HepG2 (cell line): ENCODE data around the gene FAM76A. TPM values are rescaled to one million over a fixed set of nuclear protein-coding genes. Genes with fewer than 3 reads are reported as not detected.

Experiments used
- ATAC-seq: fragments of 200-7000 bp; cut with Tn5 transposase; 3 replicates; pipeline ENCODE4 v1.9.1; 2020; ENCODE audit warnings: mild to moderate bottlenecking, moderate library complexity
- BruUV-seq: library from RNA; stranded (reverse); fragments of 400-500 nt; replicated peaks from 2 replicates; lab custom pipeline; 2021; lab: Mats Ljungman, UMichigan
- CTCF ChIA-PET: fragments of 300-600 bp; formaldehyde crosslinking; extraction: SDS; loops from one replicate; lab custom pipeline; 2021; ENCODE audit warnings: low total read pairs, inconsistent platforms, low intra/inter-chr PET ratio; lab: Yijun Ruan, JAX
- POLR2A ChIA-PET: fragments of 350-600 bp; sonication (Branson Sonifier 250); formaldehyde crosslinking; loops from one replicate; lab custom pipeline; 2020; ENCODE audit warnings: antibody characterized with exemption, inconsistent platforms; lab: Yijun Ruan, JAX
- DNase-seq: peaks from one replicate; pipeline ENCODE4 v3.0.0-alpha.2; 2015; ENCODE audit warnings: low spot score
- FAIRE-seq: peaks from 3 replicates; lab custom pipeline; 2011; peaks lifted over from hg19 to GRCh38; lab: Jason Lieb, UNC
- H2AFZ ChIP-seq: one replicate; pipeline ENCODE4 v1.6.1; 2011; ENCODE audit warnings: low read length, inconsistent platforms
- H3K27ac ChIP-seq: fragments of 300-600 bp; 3 replicates; pipeline ENCODE4 v1.8.0; 2011; ENCODE audit warnings: mixed run types, mild to moderate bottlenecking, mixed read lengths, low read length, inconsistent platforms; ENCODE audit not compliant: insufficient read depth; ENCODE audit errors: extremely low read length
- H3K27me3 ChIP-seq, 2 experiments: fragments of 200-600 bp in 1 of 2; 2 replicates in 1 of 2; 3 replicates in 1 of 2; pipeline versions ENCODE4 v1.6.0 to v1.8.0; 2011; ENCODE audit warnings: low read length in 2 of 2, mild to moderate bottlenecking in 2 of 2, moderate library complexity in 2 of 2, inconsistent platforms in 1 of 2; ENCODE audit not compliant: insufficient read depth in 2 of 2, control insufficient read depth in 1 of 2
- H3K36me3 ChIP-seq, 2 experiments: fragments of 200-600 bp in 1 of 2; replicated peaks in 1 of 2; 2 replicates in 1 of 2; 3 replicates in 1 of 2; pipeline versions ENCODE4 v1.5.1 to v1.8.0; 2011; ENCODE audit warnings: low read length in 2 of 2, inconsistent platforms in 1 of 2; ENCODE audit not compliant: insufficient read depth in 2 of 2, control insufficient read depth in 1 of 2
- H3K4me1 ChIP-seq: 2 replicates; pipeline ENCODE4 v1.5.1; 2012; ENCODE audit warnings: low read length, inconsistent platforms; ENCODE audit not compliant: insufficient read depth
- H3K4me2 ChIP-seq: 2 replicates; pipeline ENCODE4 v1.6.0; 2011; ENCODE audit warnings: low read depth, low read length, inconsistent platforms
- H3K4me3 ChIP-seq, 3 experiments: fragments of 200-600 bp in 1 of 3; sonication (generic), shearing (Covaris generic) in 1 of 3; replicated peaks in 1 of 3; 2 replicates each; pipeline ENCODE4 v1.5.1; 2011 to 2016; ENCODE audit warnings: low read length in 3 of 3, inconsistent platforms in 2 of 3, low read depth in 2 of 3, mild to moderate bottlenecking in 2 of 3, control low read depth in 1 of 3, mixed read lengths in 1 of 3; ENCODE audit not compliant: insufficient read depth in 1 of 3
- H3K79me2 ChIP-seq: one replicate; pipeline ENCODE4 v1.6.1; 2011; ENCODE audit warnings: low read length, inconsistent platforms; ENCODE audit not compliant: insufficient read depth
- H3K9ac ChIP-seq: 2 replicates; pipeline ENCODE4 v1.6.0; 2011; ENCODE audit warnings: mild to moderate bottlenecking, low read depth, low read length, inconsistent platforms; ENCODE audit not compliant: insufficient read depth
- H3K9me3 ChIP-seq: 2 replicates; pipeline ENCODE4 v1.5.1; 2012; ENCODE audit warnings: mild to moderate bottlenecking, low read length
- H4K20me1 ChIP-seq: 2 replicates; pipeline ENCODE4 v1.6.0; 2011; ENCODE audit warnings: inconsistent platforms, mild to moderate bottlenecking, low read length, moderate library complexity; ENCODE audit not compliant: insufficient read depth
- ATAD3A ChIP-seq: sonication (generic); formaldehyde crosslinking; IDR thresholded peaks from 2 replicates; pipeline ENCODE4 v1.4.0; 2020; ENCODE audit warnings: missing genetic modification reagents
- KAT8 ChIP-seq: IDR thresholded peaks from 2 replicates; pipeline ENCODE4 v1.6.1; 2016; ENCODE audit warnings: missing genetic modification reagents, missing compliant biosample characterization
- MIXL1 ChIP-seq: IDR thresholded peaks from 2 replicates; pipeline ENCODE4 v1.6.1; 2016
- MXD4 ChIP-seq: IDR thresholded peaks from 2 replicates; pipeline ENCODE4 v1.6.1; 2016; ENCODE audit warnings: mild to moderate bottlenecking, missing biosample characterization, missing genetic modification reagents
- NFATC3 ChIP-seq: sonication (generic); formaldehyde crosslinking; IDR thresholded peaks from 2 replicates; pipeline ENCODE4 v1.5.1; 2020; ENCODE audit warnings: mild to moderate bottlenecking, missing genetic modification reagents
- TBP ChIP-seq: sonication (generic); formaldehyde crosslinking; IDR thresholded peaks from 2 replicates; pipeline ENCODE4 v1.5.0; 2020; ENCODE audit warnings: missing genetic modification reagents
- TBX2 ChIP-seq: sonication (generic); formaldehyde crosslinking; IDR thresholded peaks from 2 replicates; pipeline ENCODE4 v1.5.0; 2020; ENCODE audit warnings: missing genetic modification reagents, mild to moderate bottlenecking, borderline replicate concordance
- TEF ChIP-seq: sonication (generic); formaldehyde crosslinking; IDR thresholded peaks from 2 replicates; pipeline ENCODE4 v1.5.0; 2020; ENCODE audit warnings: missing genetic modification reagents
- TMF1 ChIP-seq: sonication (generic); formaldehyde crosslinking; IDR thresholded peaks from 2 replicates; pipeline ENCODE4 v1.8.1; 2022; ENCODE audit warnings: low read depth, missing genetic modification reagents
- ZKSCAN8 ChIP-seq: IDR thresholded peaks from 2 replicates; pipeline ENCODE4 v1.6.1; 2016; ENCODE audit warnings: borderline replicate concordance, missing genetic modification reagents, missing compliant biosample characterization
- ZNF234 ChIP-seq: sonication (generic); formaldehyde crosslinking; conservative IDR thresholded peaks from 2 replicates; pipeline ENCODE4 v1.5.1; 2020; ENCODE audit warnings: mild to moderate bottlenecking, missing genetic modification reagents
- ZNF619 ChIP-seq: sonication (generic); formaldehyde crosslinking; IDR thresholded peaks from 2 replicates; pipeline ENCODE4 v1.4.0; 2020; ENCODE audit warnings: mild to moderate bottlenecking, missing genetic modification reagents
- ZNF639 ChIP-seq: conservative IDR thresholded peaks from 2 replicates; pipeline ENCODE4 v1.6.1; 2018; ENCODE audit warnings: missing genetic modification reagents
- ZNF776 ChIP-seq: sonication (generic); formaldehyde crosslinking; IDR thresholded peaks from 2 replicates; pipeline ENCODE4 v1.4.0; 2020; ENCODE audit warnings: mild to moderate bottlenecking, missing genetic modification reagents
- in situ Hi-C: cut with HindIII; loops from 2 replicates; pipeline ENCODE4 v1.10.0; 2017; ENCODE audit warnings: low pct_unique_long_range_greater_than_20kb; ENCODE audit not compliant: extremely low pct_ligation_motif_present
- intact Hi-C: fragments of 100-400 bp; cut with micrococcal nuclease; formaldehyde crosslinking; loops from one replicate; pipeline ENCODE4 v1.10.0; 2022; ENCODE audit not compliant: unreplicated experiment
- polyA plus RNA-seq, 8 experiments: library from polyadenylated mRNA; depleted of rRNA in 3 of 8; stranded (reverse) in 7 of 8; unstranded in 1 of 8; fragments of >200 nt; fragmentation: Illumina TruSeq in 4 of 8; extraction: Trizol in 4 of 8; gene quantifications; 2 replicates each; pipeline versions ENCODE4 v1.2.1 to v1.2.3, GENCODE V29; 2011 to 2016; ENCODE audit warnings: low read depth in 4 of 8, missing spikeins in 1 of 8, mixed read lengths in 1 of 8; ENCODE audit not compliant: insufficient read depth in 1 of 8
- total RNA-seq, 5 experiments: library from RNA; depleted of rRNA; stranded (reverse); fragments of >200 nt; fragmentation: Illumina TruSeq; extraction: Trizol; gene quantifications; 2 replicates each; pipeline ENCODE4 v1.2.3, GENCODE V29; 2016; ENCODE audit warnings: low read depth in 1 of 5
- TF ChIP-seq, protein P1 (sequence below): IDR thresholded peaks from 2 replicates; pipeline ENCODE4 v1.6.1; 2016; ENCODE audit warnings: low read depth, missing genetic modification reagents, missing compliant biosample characterization
- TF ChIP-seq, protein P2 (sequence below): sonication (generic); formaldehyde crosslinking; IDR thresholded peaks from 2 replicates; pipeline ENCODE4 v1.4.0; 2020; ENCODE audit warnings: missing genetic modification reagents

Gene FAM76A
- total and polyA plus RNA-seq, 2 of the 13 experiments (the other 11 are each of a cell fraction or from before 2014, with no cell fraction given), result 4.2 to 15.7 TPM

DNA sequence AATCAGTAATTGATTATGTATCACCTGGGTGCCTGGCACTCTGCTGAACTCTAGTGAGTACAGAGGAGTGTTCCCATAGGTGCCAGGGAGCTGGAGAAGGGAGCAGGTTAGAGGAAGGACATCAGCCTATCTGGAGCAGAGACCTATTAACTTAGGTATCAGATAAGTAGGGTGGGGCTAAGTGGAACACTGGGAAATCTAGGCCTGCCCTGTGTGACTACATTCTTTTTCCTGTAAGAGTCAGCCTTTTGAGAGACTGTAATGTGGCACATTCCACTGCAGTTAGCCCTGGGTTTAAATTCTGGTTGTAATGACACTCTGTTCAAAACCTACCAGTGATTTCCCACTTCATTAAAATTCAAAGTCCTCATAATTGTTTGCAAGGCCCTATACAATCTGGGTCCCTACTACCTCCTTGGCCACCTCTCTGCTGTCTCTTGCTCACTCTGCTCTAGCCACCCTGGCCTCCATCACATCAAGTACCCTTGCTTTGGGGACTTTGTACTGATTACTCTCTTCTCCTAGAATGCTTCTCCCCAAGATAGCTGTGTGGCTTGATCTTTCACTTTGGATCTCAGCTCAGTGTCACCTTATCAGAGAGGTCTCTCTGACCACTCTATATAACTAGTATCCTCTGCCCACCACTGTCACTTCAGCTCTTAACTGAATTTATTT is 60.2 kb downstream of the FAM76A start:
- intact Hi-C loops, result no loop called here
- no peak for DNase-seq

More for the DNA sequence above, 60.2 kb downstream of the FAM76A start:
- ATAC-seq, result no peak
- FAIRE-seq, result no peak
- Histone ChIP-seq H2AFZ (no peak overlapping the region), H3K4me1 (no peaks in the 10 kb centered on the region), H3K9me3 (no peaks in the 10 kb centered on the region)
- TF ChIP-seq, protein P1, sequence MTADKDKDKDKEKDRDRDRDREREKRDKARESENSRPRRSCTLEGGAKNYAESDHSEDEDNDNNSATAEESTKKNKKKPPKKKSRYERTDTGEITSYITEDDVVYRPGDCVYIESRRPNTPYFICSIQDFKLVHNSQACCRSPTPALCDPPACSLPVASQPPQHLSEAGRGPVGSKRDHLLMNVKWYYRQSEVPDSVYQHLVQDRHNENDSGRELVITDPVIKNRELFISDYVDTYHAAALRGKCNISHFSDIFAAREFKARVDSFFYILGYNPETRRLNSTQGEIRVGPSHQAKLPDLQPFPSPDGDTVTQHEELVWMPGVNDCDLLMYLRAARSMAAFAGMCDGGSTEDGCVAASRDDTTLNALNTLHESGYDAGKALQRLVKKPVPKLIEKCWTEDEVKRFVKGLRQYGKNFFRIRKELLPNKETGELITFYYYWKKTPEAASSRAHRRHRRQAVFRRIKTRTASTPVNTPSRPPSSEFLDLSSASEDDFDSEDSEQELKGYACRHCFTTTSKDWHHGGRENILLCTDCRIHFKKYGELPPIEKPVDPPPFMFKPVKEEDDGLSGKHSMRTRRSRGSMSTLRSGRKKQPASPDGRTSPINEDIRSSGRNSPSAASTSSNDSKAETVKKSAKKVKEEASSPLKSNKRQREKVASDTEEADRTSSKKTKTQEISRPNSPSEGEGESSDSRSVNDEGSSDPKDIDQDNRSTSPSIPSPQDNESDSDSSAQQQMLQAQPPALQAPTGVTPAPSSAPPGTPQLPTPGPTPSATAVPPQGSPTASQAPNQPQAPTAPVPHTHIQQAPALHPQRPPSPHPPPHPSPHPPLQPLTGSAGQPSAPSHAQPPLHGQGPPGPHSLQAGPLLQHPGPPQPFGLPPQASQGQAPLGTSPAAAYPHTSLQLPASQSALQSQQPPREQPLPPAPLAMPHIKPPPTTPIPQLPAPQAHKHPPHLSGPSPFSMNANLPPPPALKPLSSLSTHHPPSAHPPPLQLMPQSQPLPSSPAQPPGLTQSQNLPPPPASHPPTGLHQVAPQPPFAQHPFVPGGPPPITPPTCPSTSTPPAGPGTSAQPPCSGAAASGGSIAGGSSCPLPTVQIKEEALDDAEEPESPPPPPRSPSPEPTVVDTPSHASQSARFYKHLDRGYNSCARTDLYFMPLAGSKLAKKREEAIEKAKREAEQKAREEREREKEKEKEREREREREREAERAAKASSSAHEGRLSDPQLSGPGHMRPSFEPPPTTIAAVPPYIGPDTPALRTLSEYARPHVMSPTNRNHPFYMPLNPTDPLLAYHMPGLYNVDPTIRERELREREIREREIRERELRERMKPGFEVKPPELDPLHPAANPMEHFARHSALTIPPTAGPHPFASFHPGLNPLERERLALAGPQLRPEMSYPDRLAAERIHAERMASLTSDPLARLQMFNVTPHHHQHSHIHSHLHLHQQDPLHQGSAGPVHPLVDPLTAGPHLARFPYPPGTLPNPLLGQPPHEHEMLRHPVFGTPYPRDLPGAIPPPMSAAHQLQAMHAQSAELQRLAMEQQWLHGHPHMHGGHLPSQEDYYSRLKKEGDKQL, result no peak
- TF ChIP-seq ZNF639, result no peak
- TF ChIP-seq MXD4 (CRISPR knock-in tag), result no peak
- no peak for TF ChIP-seq TEF (CRISPR knock-in tag)
- TF ChIP-seq ZNF619 (CRISPR knock-in tag), result no peak
- no peak for TF ChIP-seq TBX2 (CRISPR knock-in tag)
- TF ChIP-seq NFATC3 (CRISPR knock-in tag), result no peak
- no peak for TF ChIP-seq MIXL1 (CRISPR knock-in tag)
- TF ChIP-seq ZKSCAN8 (CRISPR knock-in tag), result no peak
- TF ChIP-seq TMF1, result no peak
- TF ChIP-seq, protein P2, sequence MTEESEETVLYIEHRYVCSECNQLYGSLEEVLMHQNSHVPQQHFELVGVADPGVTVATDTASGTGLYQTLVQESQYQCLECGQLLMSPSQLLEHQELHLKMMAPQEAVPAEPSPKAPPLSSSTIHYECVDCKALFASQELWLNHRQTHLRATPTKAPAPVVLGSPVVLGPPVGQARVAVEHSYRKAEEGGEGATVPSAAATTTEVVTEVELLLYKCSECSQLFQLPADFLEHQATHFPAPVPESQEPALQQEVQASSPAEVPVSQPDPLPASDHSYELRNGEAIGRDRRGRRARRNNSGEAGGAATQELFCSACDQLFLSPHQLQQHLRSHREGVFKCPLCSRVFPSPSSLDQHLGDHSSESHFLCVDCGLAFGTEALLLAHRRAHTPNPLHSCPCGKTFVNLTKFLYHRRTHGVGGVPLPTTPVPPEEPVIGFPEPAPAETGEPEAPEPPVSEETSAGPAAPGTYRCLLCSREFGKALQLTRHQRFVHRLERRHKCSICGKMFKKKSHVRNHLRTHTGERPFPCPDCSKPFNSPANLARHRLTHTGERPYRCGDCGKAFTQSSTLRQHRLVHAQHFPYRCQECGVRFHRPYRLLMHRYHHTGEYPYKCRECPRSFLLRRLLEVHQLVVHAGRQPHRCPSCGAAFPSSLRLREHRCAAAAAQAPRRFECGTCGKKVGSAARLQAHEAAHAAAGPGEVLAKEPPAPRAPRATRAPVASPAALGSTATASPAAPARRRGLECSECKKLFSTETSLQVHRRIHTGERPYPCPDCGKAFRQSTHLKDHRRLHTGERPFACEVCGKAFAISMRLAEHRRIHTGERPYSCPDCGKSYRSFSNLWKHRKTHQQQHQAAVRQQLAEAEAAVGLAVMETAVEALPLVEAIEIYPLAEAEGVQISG (CRISPR knock-in tag), result no peak
- no peak for TF ChIP-seq TBP (CRISPR knock-in tag)
- TF ChIP-seq KAT8 (CRISPR knock-in tag), result no peak
- TF ChIP-seq ATAD3A, result no peak
- no peak for TF ChIP-seq ZNF776 (CRISPR knock-in tag)
- TF ChIP-seq ZNF234 (CRISPR knock-in tag), result no peak
- TF ChIP-seq, all 625 proteins: peak for 0
- H3K4me3 ChIP-seq, result no peak overlapping the region
- no peak overlapping the region for H3K4me2 ChIP-seq
- H3K9ac ChIP-seq, result no peak overlapping the region
- no TSS peak for BruUV-seq
- in situ Hi-C loops, result no loop called here
- peaks cover 3% of the 10 kb centered on the region for H3K79me2 ChIP-seq
- H3K36me3 ChIP-seq, result peaks cover 2 to 9% of the 10 kb centered on the region in 2 experiments; a peak in 3 of 5 replicates
- H4K20me1 ChIP-seq, result no peaks in the 10 kb centered on the region; the same call in 1 of the 2 replicates
- no peak overlapping the region for H3K27ac ChIP-seq
- ChIA-PET CTCF (no interaction called here), POLR2A (interaction anchor here (1.5 to 1.7 kb wide), 2 partner anchors 13 to 31 kb away, joined by 5 to 8 read pairs; partner anchors contain the start of gene STX12)
- H3K27me3 ChIP-seq, result no peaks in the 10 kb centered on the region
